Measurements from ENCODE around the gene DUSP19.

Gene DUSP19

GRCh38 chr2:183125659-183126341 is 47.3 kb downstream of the DUSP19 start:
- DNase-seq (ENCODE audit: low read depth in 2 of 2) = no peak

GRCh38 chr2:183126635-183127034 is 48.1 kb downstream of the DUSP19 start:
- DNase-seq (ENCODE audit: low read depth in 2 of 2) = no peak

- DNase-seq (ENCODE audit: low read depth in 2 of 2) = no peak
These were observed 55.5 kb downstream of the DUSP19 start for GRCh38 chr2:183134016-183134415.

GRCh38 chr2:183148955-183149354 is 70.4 kb downstream of the DUSP19 start:
- no peak for DNase-seq (ENCODE audit: low read depth in 2 of 2)

- peak; percentile 39 to 63 for DNase-seq (ENCODE audit: low read depth in 2 of 2)
These were observed 70.9 kb downstream of the DUSP19 start for GRCh38 chr2:183149489-183149888.

All from fibroblast of skin of left quadriceps (primary cell).